ENCODE measurements around the gene MIXL1.

GRCh38 chr1:226223786-226224244 is 351 bp downstream of the MIXL1 start:
- TF ChIP-seq CTCF (conservative IDR thresholded peaks at IDR 0.05) (no peak), ZFX (IDR thresholded peaks at IDR 0.05) (no peak)

All from C4-2B (cell line).